Activated CD8-positive, alpha-beta memory T cell treated with anti-CD3 and anti-CD28 coated beads, Interleukin-2, amount 10 ng/mL, durations not matched to agents 7 days and 5 days (primary cell): Measurements from ENCODE around the gene RARRES1. TPM values are rescaled to one million over a fixed set of nuclear protein-coding genes. Genes with fewer than 3 reads are reported as not detected.

Source experiments
- ATAC-seq: fragments of 150-1000 bp; cut with Tn5 transposase; one replicate; pipeline ENCODE4 v1.10.0; 2021; ENCODE audit warnings: moderate library complexity
- CTCF ChIA-PET: fragments of 350-600 bp; sonication (Branson Sonifier 250); formaldehyde crosslinking; loops from one replicate; lab custom pipeline; 2021; ENCODE audit warnings: antibody characterized with exemption; lab: Charles Lee
- DNase-seq: peaks from one replicate; pipeline ENCODE4 v3.0.0-alpha.2; 2020
- H3K27ac Mint-ChIP-seq: one replicate; pipeline ENCODE4 v1.8.0; 2021; ENCODE audit warnings: mild to moderate bottlenecking, mixed read lengths
- H3K27me3 Mint-ChIP-seq: one replicate; pipeline ENCODE4 v1.8.0; 2021; ENCODE audit warnings: mixed read lengths
- H3K36me3 Mint-ChIP-seq: one replicate; pipeline ENCODE4 v1.8.0; 2021; ENCODE audit warnings: mild to moderate bottlenecking, mixed read lengths
- H3K4me1 Mint-ChIP-seq: one replicate; pipeline ENCODE4 v1.8.0; 2021; ENCODE audit warnings: mixed read lengths
- H3K4me3 Mint-ChIP-seq: one replicate; pipeline ENCODE4 v1.8.0; 2021; ENCODE audit warnings: mild to moderate bottlenecking, moderate library complexity, mixed read lengths
- H3K9me3 Mint-ChIP-seq: one replicate; pipeline ENCODE4 v1.8.0; 2022; ENCODE audit warnings: low read depth, mixed read lengths
- total RNA-seq, 2 experiments: library from RNA; stranded (reverse); gene quantifications; one replicate each; pipeline ENCODE4 v1.2.3, GENCODE V29; 2021

Gene RARRES1, protein sequence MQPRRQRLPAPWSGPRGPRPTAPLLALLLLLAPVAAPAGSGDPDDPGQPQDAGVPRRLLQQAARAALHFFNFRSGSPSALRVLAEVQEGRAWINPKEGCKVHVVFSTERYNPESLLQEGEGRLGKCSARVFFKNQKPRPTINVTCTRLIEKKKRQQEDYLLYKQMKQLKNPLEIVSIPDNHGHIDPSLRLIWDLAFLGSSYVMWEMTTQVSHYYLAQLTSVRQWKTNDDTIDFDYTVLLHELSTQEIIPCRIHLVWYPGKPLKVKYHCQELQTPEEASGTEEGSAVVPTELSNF
- not detected for total RNA-seq

DNA sequence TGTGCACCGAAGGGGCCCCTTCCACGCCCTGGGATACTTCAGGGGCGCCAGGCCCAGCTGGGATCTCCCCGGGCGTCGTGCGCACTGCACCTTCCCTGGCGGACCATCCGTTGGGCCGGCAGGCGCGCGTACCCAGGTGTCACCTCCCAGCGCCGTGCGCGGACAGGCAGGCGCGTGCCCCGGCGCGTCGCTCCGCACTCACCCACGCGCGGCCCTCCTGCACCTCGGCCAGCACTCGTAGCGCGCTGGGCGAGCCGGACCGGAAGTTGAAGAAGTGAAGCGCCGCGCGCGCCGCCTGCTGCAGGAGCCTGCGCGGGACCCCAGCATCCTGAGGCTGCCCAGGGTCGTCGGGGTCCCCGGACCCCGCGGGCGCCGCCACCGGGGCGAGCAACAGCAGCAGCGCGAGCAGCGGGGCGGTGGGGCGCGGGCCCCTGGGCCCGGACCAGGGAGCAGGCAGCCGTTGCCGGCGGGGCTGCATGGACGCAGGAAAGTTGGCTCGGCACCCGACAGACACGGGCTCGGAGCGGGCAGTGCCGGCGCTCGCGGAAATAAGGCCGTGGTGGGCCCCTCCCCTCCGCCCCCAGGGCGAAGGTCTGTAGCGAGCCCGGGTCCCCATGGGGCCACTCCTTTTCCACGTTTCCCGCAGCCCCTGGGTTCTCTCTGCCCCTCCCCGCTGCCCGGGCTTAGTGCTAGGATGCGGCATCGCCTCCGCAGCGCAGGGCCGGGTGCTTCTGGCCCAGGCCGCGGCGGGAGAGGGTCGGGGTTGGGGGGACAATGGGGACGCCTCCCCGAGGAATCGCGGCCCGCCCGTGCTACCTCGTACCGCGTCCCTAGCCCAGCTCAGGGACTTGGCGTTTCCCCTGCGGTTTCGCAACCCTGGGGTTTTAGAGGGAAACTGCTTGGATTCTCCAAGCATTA, at the start of gene RARRES1:
Gene RARRES1, minus strand, starts transcription at position 520 of the 918 bp plus-strand sequence. Its CDS starts 42 bp downstream, at position 478.
- DNase-seq: peak; percentile 52
- Mint-ChIP-seq H3K27ac (no peak within 1 kb of the TSS), H3K27me3 (peaks cover 2% of the 10 kb centered on the region), H3K9me3 (peaks cover 3% of the 10 kb centered on the region), H3K4me3 (peak within 1 kb of the TSS; percentile 40), H3K36me3 (peaks cover 2% of the 10 kb centered on the region), H3K4me1 (peaks cover 14% of the 10 kb centered on the region)
- CTCF ChIA-PET: no interaction called here
- ATAC-seq: peak; percentile 79

DNA sequence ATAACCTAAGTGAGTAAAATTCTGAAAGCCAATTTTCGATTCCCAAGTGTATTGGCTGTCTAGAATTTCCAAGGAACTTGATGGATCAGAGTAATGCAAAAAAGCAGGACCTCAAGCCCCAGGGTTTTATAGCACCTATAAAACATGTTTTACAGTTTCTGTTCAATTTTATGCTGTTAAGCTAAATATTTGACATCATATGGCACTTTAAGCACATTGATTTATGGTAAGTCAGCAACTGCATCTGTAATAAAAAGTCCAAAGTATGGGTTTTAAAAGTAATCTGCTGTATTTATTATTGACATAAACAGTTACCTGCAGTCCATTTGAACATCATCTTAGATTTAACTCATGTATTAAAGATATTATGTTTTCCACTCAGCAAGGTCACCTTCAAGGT, 49.6 kb upstream of the RARRES1 start:
- H3K4me3 Mint-ChIP-seq: no peak overlapping the region
- CTCF ChIA-PET: no interaction called here
- no peaks in the 10 kb centered on the region for H3K4me1 Mint-ChIP-seq
- ATAC-seq (no peak), DNase-seq (no peak)
- no peaks in the 10 kb centered on the region for H3K27me3 Mint-ChIP-seq
- H3K36me3 Mint-ChIP-seq: no peaks in the 10 kb centered on the region
- H3K27ac Mint-ChIP-seq: no peak overlapping the region
- H3K9me3 Mint-ChIP-seq: no peaks in the 10 kb centered on the region

- Mint-ChIP-seq H3K36me3 (no peaks in the 10 kb centered on the region), H3K4me1 (no peaks in the 10 kb centered on the region), H3K27me3 (no peaks in the 10 kb centered on the region), H3K9me3 (no peaks in the 10 kb centered on the region), H3K4me3 (no peak overlapping the region), H3K27ac (no peak overlapping the region)
- ATAC-seq: no peak
- CTCF ChIA-PET: no interaction called here
- no peak for DNase-seq
These were observed 48.9 kb upstream of the RARRES1 start for GRCh38 chr3:158781191-158781590.

DNA sequence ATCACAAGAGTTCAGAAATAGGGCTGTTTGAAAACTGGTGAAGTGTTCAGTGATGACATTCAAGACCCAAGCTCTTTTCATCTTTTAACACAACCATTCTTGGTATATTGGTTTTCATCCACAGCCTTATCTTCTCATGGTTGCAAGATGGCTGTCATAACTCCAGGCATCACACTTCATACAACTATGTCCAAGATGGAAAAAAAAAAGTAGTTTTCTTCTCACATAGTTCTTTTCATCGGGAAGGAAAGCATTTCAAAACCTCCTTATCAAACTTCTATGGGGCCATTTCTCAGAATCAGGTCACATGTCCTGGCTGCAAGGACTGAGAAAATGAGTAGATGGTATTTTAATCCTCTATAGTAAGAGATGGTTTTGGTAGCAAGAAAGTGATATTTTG, 48.5 kb upstream of the RARRES1 start:
- no peak overlapping the region for H3K27ac Mint-ChIP-seq
- no peaks in the 10 kb centered on the region for H3K27me3 Mint-ChIP-seq
- no peaks in the 10 kb centered on the region for H3K36me3 Mint-ChIP-seq
- peaks cover 2% of the 10 kb centered on the region for H3K4me1 Mint-ChIP-seq
- H3K4me3 Mint-ChIP-seq: no peak overlapping the region
- no peaks in the 10 kb centered on the region for H3K9me3 Mint-ChIP-seq
- CTCF ChIA-PET: interaction anchor here (0.8 to 1.2 kb wide), 4 partner anchors 9 to 26 kb away, joined by 3 read pairs; no protein-coding TSS in a partner anchor
- no peak for DNase-seq
- no peak for ATAC-seq

- Mint-ChIP-seq H3K4me1 (peaks cover 6% of the 10 kb centered on the region), H3K4me3 (no peak overlapping the region), H3K36me3 (no peaks in the 10 kb centered on the region), H3K27me3 (no peaks in the 10 kb centered on the region), H3K9me3 (no peaks in the 10 kb centered on the region), H3K27ac (no peak overlapping the region)
- CTCF ChIA-PET: interaction anchor here (1.0 to 1.7 kb wide), 2 partner anchors 14 to 68 kb away, joined by 3 to 6 read pairs; no protein-coding TSS in a partner anchor
- ATAC-seq: no peak
- DNase-seq: no peak
These were observed 45.1 kb upstream of the RARRES1 start for GRCh38 chr3:158777161-158777873.

DNA sequence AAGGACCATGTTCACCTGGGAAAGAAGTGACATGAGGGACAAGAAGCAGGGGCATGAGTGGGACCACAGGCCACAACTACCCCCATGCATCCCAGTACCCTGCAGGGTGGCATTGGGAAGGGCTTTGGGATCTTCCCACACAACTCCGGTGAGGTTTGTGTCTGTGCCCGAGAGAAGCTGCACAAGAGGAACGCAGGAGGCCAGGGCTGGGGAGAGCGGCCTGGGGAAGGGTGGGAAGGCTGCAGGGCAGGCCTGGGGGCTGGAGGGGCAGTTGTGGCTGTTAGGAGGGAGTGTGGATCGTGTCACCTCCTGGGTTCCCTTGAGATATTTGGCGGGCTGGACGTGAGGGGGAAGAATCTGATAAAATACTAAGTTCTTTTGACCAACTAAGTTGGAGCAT, 44.3 kb upstream of the RARRES1 start:
- Mint-ChIP-seq H3K27ac (no peak overlapping the region), H3K27me3 (no peaks in the 10 kb centered on the region), H3K4me1 (peaks cover 6% of the 10 kb centered on the region), H3K4me3 (no peak overlapping the region), H3K36me3 (no peaks in the 10 kb centered on the region), H3K9me3 (no peaks in the 10 kb centered on the region)
- ATAC-seq (no peak), DNase-seq (no peak)
- CTCF ChIA-PET: no interaction called here

GRCh38 chr3:158775426-158776410, 43.5 kb upstream of the RARRES1 start:
- no peaks in the 10 kb centered on the region for H3K36me3 Mint-ChIP-seq
- H3K4me3 Mint-ChIP-seq: no peak overlapping the region
- no peaks in the 10 kb centered on the region for H3K9me3 Mint-ChIP-seq
- CTCF ChIA-PET: no interaction called here
- no peak for ATAC-seq
- H3K4me1 Mint-ChIP-seq: peaks cover 6% of the 10 kb centered on the region
- no peak for DNase-seq
- H3K27ac Mint-ChIP-seq: no peak overlapping the region
- H3K27me3 Mint-ChIP-seq: no peaks in the 10 kb centered on the region

DNA sequence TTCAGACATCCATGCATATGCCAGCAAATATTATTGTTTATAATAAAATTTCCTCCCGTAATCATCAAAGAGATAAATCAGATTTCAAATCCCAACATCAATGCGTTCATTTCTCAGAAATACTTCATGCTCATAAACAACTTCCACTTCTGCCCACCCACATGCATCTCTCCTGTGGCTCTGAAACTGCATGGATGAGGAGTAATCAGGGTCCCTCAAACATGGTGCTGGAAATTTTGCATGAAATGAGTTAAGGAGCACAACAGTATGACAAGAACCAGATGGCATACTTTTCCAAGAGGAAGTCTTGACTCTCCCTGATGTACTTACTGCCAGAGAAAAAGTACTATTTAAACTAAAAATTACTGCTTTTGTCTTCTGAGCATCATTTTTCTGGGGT, 42.7 kb upstream of the RARRES1 start:
- DNase-seq: no peak
- no peaks in the 10 kb centered on the region for H3K27me3 Mint-ChIP-seq
- H3K36me3 Mint-ChIP-seq: no peaks in the 10 kb centered on the region
- H3K4me1 Mint-ChIP-seq: peaks cover 6% of the 10 kb centered on the region
- CTCF ChIA-PET: no interaction called here
- no peak for ATAC-seq
- H3K9me3 Mint-ChIP-seq: no peaks in the 10 kb centered on the region
- no peak overlapping the region for H3K4me3 Mint-ChIP-seq
- H3K27ac Mint-ChIP-seq: no peak overlapping the region

DNA sequence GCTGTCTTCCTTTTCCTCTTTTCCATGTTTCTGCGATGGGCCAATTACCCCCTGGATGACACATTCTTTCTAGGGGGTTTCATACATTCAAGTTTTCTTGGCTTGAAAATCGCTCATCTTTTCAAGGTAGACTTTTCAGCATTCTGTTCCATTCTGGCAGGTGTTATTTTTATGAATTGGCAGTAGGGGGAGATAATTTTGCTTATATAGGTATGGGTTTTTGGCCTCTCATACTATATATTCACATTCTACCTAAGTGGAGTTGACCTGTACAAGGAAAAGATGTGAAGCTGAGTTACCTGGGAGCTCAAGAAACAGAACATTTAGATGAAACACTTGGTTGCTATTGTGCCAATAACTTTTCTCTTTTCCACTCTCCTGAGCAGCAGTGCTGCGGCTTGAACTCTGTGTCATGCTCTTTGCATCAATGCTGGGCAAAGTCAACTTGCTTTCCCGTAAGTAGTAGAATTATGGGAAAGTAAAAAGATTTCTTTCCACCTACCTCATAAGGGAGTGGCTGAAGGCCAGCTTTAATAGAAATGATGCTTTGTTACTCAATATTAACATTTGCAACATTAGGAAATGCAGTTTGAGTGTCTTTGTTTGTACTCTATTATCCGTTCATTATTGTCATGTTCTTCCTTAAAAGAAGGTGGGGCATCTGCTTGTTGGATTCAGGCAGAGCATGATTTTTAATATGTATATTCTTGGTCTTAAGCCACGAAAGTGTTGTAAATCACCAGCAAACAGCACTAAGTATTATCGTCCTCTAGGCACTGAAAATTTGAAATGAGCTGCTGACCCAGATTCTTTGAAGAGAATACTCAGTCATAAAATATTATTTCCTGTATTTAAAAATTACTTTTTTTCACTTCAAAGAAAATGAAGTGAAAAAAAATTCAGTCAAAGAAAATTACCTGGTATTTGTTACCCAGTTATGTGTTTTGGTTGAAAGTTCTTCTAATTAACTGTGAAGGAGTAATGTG, 41.9 kb upstream of the RARRES1 start:
- CTCF ChIA-PET: interaction anchor here (0.7 to 1.0 kb wide), 2 partner anchors 17 to 625 kb away, joined by 3 to 4 read pairs; no protein-coding TSS in a partner anchor
- no peak for ATAC-seq
- DNase-seq: no peak
- no peak overlapping the region for H3K27ac Mint-ChIP-seq
- no peaks in the 10 kb centered on the region for H3K9me3 Mint-ChIP-seq
- peaks cover 6% of the 10 kb centered on the region for H3K4me1 Mint-ChIP-seq
- no peaks in the 10 kb centered on the region for H3K36me3 Mint-ChIP-seq
- no peak overlapping the region for H3K4me3 Mint-ChIP-seq
- H3K27me3 Mint-ChIP-seq: no peaks in the 10 kb centered on the region

DNA sequence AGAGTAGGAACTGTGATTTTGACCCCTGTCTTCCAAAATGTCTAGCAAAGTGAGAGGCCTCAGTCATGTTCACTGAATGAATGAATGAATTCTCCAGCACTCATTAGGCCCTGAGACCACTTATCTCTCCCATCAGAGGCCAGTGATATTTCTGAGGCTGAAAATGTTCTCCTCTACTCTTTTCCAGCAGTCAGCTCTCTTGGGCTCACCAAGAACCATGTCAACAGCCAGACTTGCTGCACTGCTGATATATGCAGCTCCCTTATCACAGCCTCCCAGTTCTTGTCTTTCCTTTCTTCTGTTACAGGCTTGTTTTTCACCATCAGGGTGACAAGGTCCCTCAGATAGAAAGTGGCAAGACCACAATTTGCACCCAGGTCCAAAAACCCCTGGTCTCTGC, 40.9 kb upstream of the RARRES1 start:
- no peaks in the 10 kb centered on the region for H3K36me3 Mint-ChIP-seq
- peaks cover 6% of the 10 kb centered on the region for H3K4me1 Mint-ChIP-seq
- DNase-seq (no peak), ATAC-seq (no peak)
- no peaks in the 10 kb centered on the region for H3K9me3 Mint-ChIP-seq
- H3K4me3 Mint-ChIP-seq: no peak overlapping the region
- CTCF ChIA-PET: interaction anchor here (1.4 to 2.0 kb wide), 2 partner anchors 18 to 45 kb away, joined by 4 to 8 read pairs; no protein-coding TSS in a partner anchor
- no peak overlapping the region for H3K27ac Mint-ChIP-seq
- no peaks in the 10 kb centered on the region for H3K27me3 Mint-ChIP-seq

GRCh38 chr3:158771982-158772381, 39.7 kb upstream of the RARRES1 start:
- H3K27ac Mint-ChIP-seq: no peak overlapping the region
- no peaks in the 10 kb centered on the region for H3K36me3 Mint-ChIP-seq
- ATAC-seq: no peak
- peaks cover 6% of the 10 kb centered on the region for H3K4me1 Mint-ChIP-seq
- no peak overlapping the region for H3K4me3 Mint-ChIP-seq
- no peak for DNase-seq
- no peaks in the 10 kb centered on the region for H3K9me3 Mint-ChIP-seq
- CTCF ChIA-PET: interaction anchor here (1.4 to 2.0 kb wide), 2 partner anchors 20 to 44 kb away, joined by 4 to 8 read pairs; no protein-coding TSS in a partner anchor
- no peaks in the 10 kb centered on the region for H3K27me3 Mint-ChIP-seq
